Panc1 (cell line): Measurements from ENCODE around the gene MDM2. TPM values are rescaled to one million over a fixed set of nuclear protein-coding genes. Genes with fewer than 3 reads are reported as not detected.
"Not testable (repeated sequence)": the region's sequence is repeated elsewhere in the genome, so short reads cannot be mapped to it uniquely, and the experiment has no call there.

ENCODE experiments used
- ATAC-seq: fragments of 200-7000 bp; cut with Tn5 transposase; 2 replicates; pipeline ENCODE4 v1.9.1; 2020; ENCODE audit warnings: mild to moderate bottlenecking, moderate library complexity
- BruUV-seq: library from RNA; stranded (reverse); fragments of 400-500 nt; replicated peaks from 2 replicates; lab custom pipeline; 2021; lab: Mats Ljungman, UMichigan
- CTCF ChIA-PET: fragments of 300-600 bp; sonication (Branson Sonifier 250); formaldehyde crosslinking; loops from one replicate; lab custom pipeline; 2022; ENCODE audit warnings: antibody characterized with exemption; lab: Charles Lee
- POLR2A ChIA-PET: fragments of 300-600 bp; sonication (Branson Sonifier 250); formaldehyde crosslinking; loops from one replicate; lab custom pipeline; 2022; ENCODE audit warnings: antibody characterized with exemption; lab: Charles Lee
- DNase-seq: peaks from one replicate; pipeline ENCODE4 v3.0.0-alpha.2; 2010; ENCODE audit warnings: low read depth, low spot score
- H3K27ac ChIP-seq: 2 replicates; pipeline ENCODE4 v1.5.1; 2011; ENCODE audit warnings: mild to moderate bottlenecking, low read length, inconsistent platforms
- H3K27me3 ChIP-seq: fragments of 200-500 bp; sonication (Bioruptor generic); 2 replicates; pipeline ENCODE4 v1.6.0; 2014; ENCODE audit warnings: low read length, inconsistent platforms; ENCODE audit not compliant: control insufficient read depth, insufficient read depth
- H3K36me3 ChIP-seq: fragments of 200-500 bp; sonication (Bioruptor generic); 2 replicates; pipeline ENCODE4 v1.5.1; 2014; ENCODE audit warnings: inconsistent platforms, mild to moderate bottlenecking, low read length, moderate library complexity; ENCODE audit not compliant: control insufficient read depth, insufficient read depth
- H3K4me1 ChIP-seq: 2 replicates; pipeline ENCODE4 v1.5.1; 2011; ENCODE audit warnings: inconsistent platforms, mild to moderate bottlenecking, low read length, moderate library complexity; ENCODE audit not compliant: control insufficient read depth, insufficient read depth
- H3K4me3 ChIP-seq, 2 experiments: 2 replicates each; pipeline ENCODE4 v1.5.1; 2011 to 2012; ENCODE audit warnings: low read depth in 2 of 2, low read length in 2 of 2, mild to moderate bottlenecking in 2 of 2, inconsistent platforms in 1 of 2, moderate library complexity in 1 of 2
- H3K9me3 ChIP-seq: fragments of 200-500 bp; sonication (Bioruptor generic); 2 replicates; pipeline ENCODE4 v1.5.1; 2014; ENCODE audit warnings: low read depth, mild to moderate bottlenecking, inconsistent platforms, low read length, moderate library complexity; ENCODE audit not compliant: control insufficient read depth, insufficient read depth
- TCF7L2 ChIP-seq: IDR thresholded peaks from 2 replicates; pipeline ENCODE4 v1.6.1; 2011; ENCODE audit warnings: mild to moderate bottlenecking, low read depth, low read length, inconsistent platforms
- in situ Hi-C: cut with HindIII; loops from 2 replicates; pipeline ENCODE4 v1.10.0; 2016; ENCODE audit warnings: low sequenced_read_pairs, low pct_unique_long_range_greater_than_20kb
- intact Hi-C: fragments of 100-400 bp; cut with micrococcal nuclease; formaldehyde crosslinking; loops from one replicate; pipeline ENCODE4 v1.10.0; 2022; ENCODE audit not compliant: unreplicated experiment
- total RNA-seq: library from RNA; stranded (reverse); gene quantifications from one replicate; pipeline ENCODE4 v1.2.1, GENCODE V29; 2021; ENCODE audit not compliant: unreplicated experiment
- TF ChIP-seq, protein P1 (sequence below): fragments of 450-650 bp; IDR thresholded peaks from 2 replicates; pipeline ENCODE4 v1.5.1; 2017; ENCODE audit warnings: mild to moderate bottlenecking
- TF ChIP-seq, protein P2 (sequence below), 2 experiments: IDR thresholded peaks; 2 replicates each; pipeline ENCODE4 v1.6.1; 2011 to 2012; ENCODE audit warnings: low read depth in 2 of 2, control low read depth in 1 of 2, low read length in 1 of 2, mild to moderate bottlenecking in 1 of 2, moderate library complexity in 1 of 2; ENCODE audit not compliant: insufficient read depth in 1 of 2

Gene MDM2
- total RNA-seq, 1 experiment from 2014 or later, result 101 TPM

DNA sequence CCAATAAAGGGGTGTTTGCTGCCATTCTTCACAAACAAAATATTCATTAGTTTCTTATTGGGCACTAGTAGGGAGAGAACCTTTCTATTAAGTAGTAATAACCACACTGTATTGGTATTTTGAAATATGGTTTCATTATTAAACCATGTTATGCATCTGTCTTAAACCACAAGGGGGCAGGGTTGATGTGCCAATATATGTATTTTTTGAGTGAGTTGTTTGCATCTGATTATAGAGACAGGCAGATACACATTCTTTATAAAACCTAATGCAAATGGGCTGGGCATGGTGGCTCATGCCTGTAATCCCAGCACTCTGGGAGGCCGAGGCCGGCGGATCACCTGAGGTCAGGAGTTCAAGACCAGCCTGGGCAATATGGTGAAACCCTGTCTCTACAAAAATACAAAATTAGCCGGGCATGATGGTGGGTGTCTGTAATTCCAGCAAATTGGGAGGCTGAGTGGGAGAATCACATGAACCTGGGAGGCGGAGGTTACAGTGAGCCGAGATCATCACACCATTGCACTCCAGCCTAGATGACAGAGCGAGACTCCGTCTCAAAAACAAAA is 56.0 kb downstream of the MDM2 start:
- ATAC-seq, result 0 out of 2 replicates have a peak, but pooled peaks have one; percentile 73
- H3K4me1 ChIP-seq, H3K27ac ChIP-seq, H3K9me3 ChIP-seq, BruUV-seq, DNase-seq, in situ Hi-C loops, CTCF ChIA-PET, H3K27me3 ChIP-seq, H3K36me3 ChIP-seq, H3K4me3 ChIP-seq, POLR2A ChIA-PET: not testable (repeated sequence)
- TF ChIP-seq, protein P1, sequence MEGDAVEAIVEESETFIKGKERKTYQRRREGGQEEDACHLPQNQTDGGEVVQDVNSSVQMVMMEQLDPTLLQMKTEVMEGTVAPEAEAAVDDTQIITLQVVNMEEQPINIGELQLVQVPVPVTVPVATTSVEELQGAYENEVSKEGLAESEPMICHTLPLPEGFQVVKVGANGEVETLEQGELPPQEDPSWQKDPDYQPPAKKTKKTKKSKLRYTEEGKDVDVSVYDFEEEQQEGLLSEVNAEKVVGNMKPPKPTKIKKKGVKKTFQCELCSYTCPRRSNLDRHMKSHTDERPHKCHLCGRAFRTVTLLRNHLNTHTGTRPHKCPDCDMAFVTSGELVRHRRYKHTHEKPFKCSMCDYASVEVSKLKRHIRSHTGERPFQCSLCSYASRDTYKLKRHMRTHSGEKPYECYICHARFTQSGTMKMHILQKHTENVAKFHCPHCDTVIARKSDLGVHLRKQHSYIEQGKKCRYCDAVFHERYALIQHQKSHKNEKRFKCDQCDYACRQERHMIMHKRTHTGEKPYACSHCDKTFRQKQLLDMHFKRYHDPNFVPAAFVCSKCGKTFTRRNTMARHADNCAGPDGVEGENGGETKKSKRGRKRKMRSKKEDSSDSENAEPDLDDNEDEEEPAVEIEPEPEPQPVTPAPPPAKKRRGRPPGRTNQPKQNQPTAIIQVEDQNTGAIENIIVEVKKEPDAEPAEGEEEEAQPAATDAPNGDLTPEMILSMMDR, result peak; percentile 79
- intact Hi-C loops, result loop anchor here (2.0 to 5.0 kb wide), 3 partner anchors 207 to 388 kb away; no protein-coding TSS in a partner anchor

DNA sequence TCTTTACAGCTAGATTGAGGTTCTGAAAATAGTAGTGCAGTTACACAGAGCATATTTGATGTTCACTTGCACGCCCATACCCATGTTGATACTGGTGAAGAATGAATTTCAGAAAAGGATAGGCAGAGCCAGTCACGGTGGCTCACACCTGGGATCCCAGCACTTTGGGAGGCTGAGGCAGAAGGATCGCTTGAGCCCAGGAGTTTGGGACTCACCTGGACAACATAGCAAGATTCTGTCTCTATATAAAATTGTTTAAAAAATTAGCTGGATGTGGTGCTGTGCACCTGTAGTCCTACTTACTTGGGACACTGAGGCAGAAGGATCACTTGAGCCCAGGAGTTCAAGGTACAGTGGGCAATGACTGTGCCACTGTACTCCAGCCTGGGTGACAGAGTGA is 56.6 kb downstream of the MDM2 start:
- no TSS peak for BruUV-seq
- POLR2A ChIA-PET, result no interaction called here

More for the DNA sequence above, 56.6 kb downstream of the MDM2 start:
- intact Hi-C loops (loop anchor here (2.0 to 5.0 kb wide), 3 partner anchors 206 to 388 kb away; no protein-coding TSS in a partner anchor), in situ Hi-C loops (no loop called here)
- Histone ChIP-seq H3K36me3 (no peaks in the 10 kb centered on the region), H3K4me1 (no peaks in the 10 kb centered on the region), H3K27ac (no peak overlapping the region), H3K9me3 (no peaks in the 10 kb centered on the region), H3K4me3 (no peak overlapping the region), H3K27me3 (no peaks in the 10 kb centered on the region)
- CTCF ChIA-PET, result no interaction called here
- DNase-seq (no peak), ATAC-seq (no peak)
- TF ChIP-seq, protein P1, result no peak
- no peak for TF ChIP-seq TCF7L2
- TF ChIP-seq, protein P2, sequence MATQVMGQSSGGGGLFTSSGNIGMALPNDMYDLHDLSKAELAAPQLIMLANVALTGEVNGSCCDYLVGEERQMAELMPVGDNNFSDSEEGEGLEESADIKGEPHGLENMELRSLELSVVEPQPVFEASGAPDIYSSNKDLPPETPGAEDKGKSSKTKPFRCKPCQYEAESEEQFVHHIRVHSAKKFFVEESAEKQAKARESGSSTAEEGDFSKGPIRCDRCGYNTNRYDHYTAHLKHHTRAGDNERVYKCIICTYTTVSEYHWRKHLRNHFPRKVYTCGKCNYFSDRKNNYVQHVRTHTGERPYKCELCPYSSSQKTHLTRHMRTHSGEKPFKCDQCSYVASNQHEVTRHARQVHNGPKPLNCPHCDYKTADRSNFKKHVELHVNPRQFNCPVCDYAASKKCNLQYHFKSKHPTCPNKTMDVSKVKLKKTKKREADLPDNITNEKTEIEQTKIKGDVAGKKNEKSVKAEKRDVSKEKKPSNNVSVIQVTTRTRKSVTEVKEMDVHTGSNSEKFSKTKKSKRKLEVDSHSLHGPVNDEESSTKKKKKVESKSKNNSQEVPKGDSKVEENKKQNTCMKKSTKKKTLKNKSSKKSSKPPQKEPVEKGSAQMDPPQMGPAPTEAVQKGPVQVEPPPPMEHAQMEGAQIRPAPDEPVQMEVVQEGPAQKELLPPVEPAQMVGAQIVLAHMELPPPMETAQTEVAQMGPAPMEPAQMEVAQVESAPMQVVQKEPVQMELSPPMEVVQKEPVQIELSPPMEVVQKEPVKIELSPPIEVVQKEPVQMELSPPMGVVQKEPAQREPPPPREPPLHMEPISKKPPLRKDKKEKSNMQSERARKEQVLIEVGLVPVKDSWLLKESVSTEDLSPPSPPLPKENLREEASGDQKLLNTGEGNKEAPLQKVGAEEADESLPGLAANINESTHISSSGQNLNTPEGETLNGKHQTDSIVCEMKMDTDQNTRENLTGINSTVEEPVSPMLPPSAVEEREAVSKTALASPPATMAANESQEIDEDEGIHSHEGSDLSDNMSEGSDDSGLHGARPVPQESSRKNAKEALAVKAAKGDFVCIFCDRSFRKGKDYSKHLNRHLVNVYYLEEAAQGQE (IDR thresholded peaks at IDR 0.05; ENCODE audit: insufficient read depth in 1 of 2, low read depth in 2 of 2, low read length in 1 of 2), result no peak
